Mesodermal cell (in vitro differentiated cells): ENCODE data around the gene ITGBL1.

Source experiments
- H3K27ac ChIP-seq: 2 replicates; pipeline ENCODE4 v1.7.0; 2013; ENCODE audit warnings: mild to moderate bottlenecking, low read depth, low read length, moderate library complexity; ENCODE audit not compliant: severe bottlenecking
- H3K36me3 ChIP-seq: 2 replicates; pipeline ENCODE4 v1.7.1; 2013; ENCODE audit warnings: mild to moderate bottlenecking, low read length, moderate library complexity; ENCODE audit not compliant: control insufficient read depth, insufficient read depth
- H3K4me1 ChIP-seq: one replicate; pipeline ENCODE4 v1.7.1; 2013; ENCODE audit warnings: mild to moderate bottlenecking, low read length; ENCODE audit not compliant: insufficient read depth, control insufficient read depth, poor library complexity, severe bottlenecking
- H3K4me3 ChIP-seq: 2 replicates; pipeline ENCODE4 v1.7.0; 2013; ENCODE audit warnings: low read length, control low read depth, mild to moderate bottlenecking; ENCODE audit not compliant: insufficient read depth, poor library complexity, severe bottlenecking; ENCODE audit errors: extremely low read depth
- H3K9me3 ChIP-seq: 2 replicates; pipeline ENCODE4 v1.7.1; 2013; ENCODE audit warnings: mild to moderate bottlenecking, low read length, moderate library complexity; ENCODE audit not compliant: control insufficient read depth
- WGBS, 2 experiments: methylation state at CpG; one replicate each; pipeline ENCODE4 v1.1.5; 2013; ENCODE audit warnings: missing lambda C conversion rate in 2 of 2; ENCODE audit not compliant: insufficient coverage in 2 of 2; 5-methylcytosine and 5-hydroxymethylcytosine counted together

Gene ITGBL1

GRCh38 chr13:101611491-101612475, 159.3 kb downstream of the ITGBL1 start:
- Histone ChIP-seq H3K27ac (no peak overlapping the region), H3K4me3 (no peak overlapping the region), H3K4me1 (no peaks in the 10 kb centered on the region), H3K9me3 (no peaks in the 10 kb centered on the region), H3K36me3 (no peaks in the 10 kb centered on the region)
- WGBS, 2 experiments: 92 to 94% methylated on average over 4 of the region's 5 CpGs

- Histone ChIP-seq H3K9me3 (no peaks in the 10 kb centered on the region), H3K36me3 (no peaks in the 10 kb centered on the region), H3K4me3 (no peak overlapping the region), H3K27ac (no peak overlapping the region), H3K4me1 (no peaks in the 10 kb centered on the region)
- WGBS, 2 experiments: 79 to 80% methylated on average over 1 to 2 of the region's 7 CpGs
Measured at GRCh38 chr13:101612735-101613134, 160.3 kb downstream of the ITGBL1 start.

- Histone ChIP-seq H3K4me3 (no peak overlapping the region), H3K4me1 (no peaks in the 10 kb centered on the region), H3K27ac (no peak overlapping the region), H3K36me3 (no peaks in the 10 kb centered on the region), H3K9me3 (no peaks in the 10 kb centered on the region)
- WGBS, 2 experiments: 88 to 92% methylated on average over 8 of the region's 8 CpGs
Measured at GRCh38 chr13:101614491-101614890, 162.0 kb downstream of the ITGBL1 start.

GRCh38 chr13:101618440-101619187, 166.1 kb downstream of the ITGBL1 start:
- H3K4me3 ChIP-seq: no peak overlapping the region
- no peak overlapping the region for H3K27ac ChIP-seq
- 90 to 97% methylated on average over 5 to 7 of the region's 8 CpGs for WGBS, 2 experiments
- no peaks in the 10 kb centered on the region for H3K9me3 ChIP-seq
- no peaks in the 10 kb centered on the region for H3K4me1 ChIP-seq
- H3K36me3 ChIP-seq: no peaks in the 10 kb centered on the region

GRCh38 chr13:101621099-101621498, 168.6 kb downstream of the ITGBL1 start:
- no CpG with 5 or more reads among the region's 2 CpGs for WGBS, 2 experiments

GRCh38 chr13:101623470-101624209, 171.2 kb downstream of the ITGBL1 start:
- no peaks in the 10 kb centered on the region for H3K4me1 ChIP-seq
- no peaks in the 10 kb centered on the region for H3K36me3 ChIP-seq
- 100% methylated on average over 1 of the region's 2 CpGs; no CpG with 5 or more reads in 1 of the 2 experiments for WGBS, 2 experiments
- H3K9me3 ChIP-seq: no peaks in the 10 kb centered on the region
- no peak overlapping the region for H3K4me3 ChIP-seq
- H3K27ac ChIP-seq: no peak overlapping the region

More at GRCh38 chr13:101621099-101621498, 168.6 kb downstream of the ITGBL1 start:
- H3K9me3 ChIP-seq: no peaks in the 10 kb centered on the region
- H3K36me3 ChIP-seq: no peaks in the 10 kb centered on the region
- H3K4me1 ChIP-seq: no peaks in the 10 kb centered on the region
- no peak overlapping the region for H3K4me3 ChIP-seq
- no peak overlapping the region for H3K27ac ChIP-seq

GRCh38 chr13:101624210-101624922, 171.9 kb downstream of the ITGBL1 start:
- Histone ChIP-seq H3K27ac (no peak overlapping the region), H3K9me3 (no peaks in the 10 kb centered on the region), H3K4me3 (no peak overlapping the region), H3K4me1 (no peaks in the 10 kb centered on the region), H3K36me3 (no peaks in the 10 kb centered on the region)
- WGBS, 2 experiments: 92 to 100% methylated on average over 4 of the region's 8 CpGs

GRCh38 chr13:101624981-101625380, 172.5 kb downstream of the ITGBL1 start:
- no peak overlapping the region for H3K27ac ChIP-seq
- no peaks in the 10 kb centered on the region for H3K4me1 ChIP-seq
- H3K4me3 ChIP-seq: no peak overlapping the region
- no peaks in the 10 kb centered on the region for H3K36me3 ChIP-seq
- no peaks in the 10 kb centered on the region for H3K9me3 ChIP-seq
- 83% methylated on average over 1 of the region's 3 CpGs; no CpG with 5 or more reads in 1 of the 2 experiments for WGBS, 2 experiments

GRCh38 chr13:101626925-101627555, 174.6 kb downstream of the ITGBL1 start:
- 86 to 100% methylated on average over 1 to 2 of the region's 4 CpGs for WGBS, 2 experiments

More at GRCh38 chr13:101626925-101627555, 174.6 kb downstream of the ITGBL1 start:
- Histone ChIP-seq H3K4me1 (no peaks in the 10 kb centered on the region), H3K27ac (no peak overlapping the region), H3K9me3 (no peaks in the 10 kb centered on the region), H3K4me3 (no peak overlapping the region), H3K36me3 (no peaks in the 10 kb centered on the region)
